Stimulated activated CD8-positive, alpha-beta memory T cell treated with anti-CD3 and anti-CD28 coated beads, Interleukin-4, amount 100 ng/mL, for 1 hour (primary cell): ENCODE results near the gene ADCYAP1R1.

Experiments
- DNase-seq, 2 donors: peaks; one replicate each; pipeline ENCODE4 v3.0.0-alpha.2; 2020; ENCODE audit warnings: low read depth in 2 of 2, low spot score in 1 of 2

ADCYAP1R1 gene

DNA sequence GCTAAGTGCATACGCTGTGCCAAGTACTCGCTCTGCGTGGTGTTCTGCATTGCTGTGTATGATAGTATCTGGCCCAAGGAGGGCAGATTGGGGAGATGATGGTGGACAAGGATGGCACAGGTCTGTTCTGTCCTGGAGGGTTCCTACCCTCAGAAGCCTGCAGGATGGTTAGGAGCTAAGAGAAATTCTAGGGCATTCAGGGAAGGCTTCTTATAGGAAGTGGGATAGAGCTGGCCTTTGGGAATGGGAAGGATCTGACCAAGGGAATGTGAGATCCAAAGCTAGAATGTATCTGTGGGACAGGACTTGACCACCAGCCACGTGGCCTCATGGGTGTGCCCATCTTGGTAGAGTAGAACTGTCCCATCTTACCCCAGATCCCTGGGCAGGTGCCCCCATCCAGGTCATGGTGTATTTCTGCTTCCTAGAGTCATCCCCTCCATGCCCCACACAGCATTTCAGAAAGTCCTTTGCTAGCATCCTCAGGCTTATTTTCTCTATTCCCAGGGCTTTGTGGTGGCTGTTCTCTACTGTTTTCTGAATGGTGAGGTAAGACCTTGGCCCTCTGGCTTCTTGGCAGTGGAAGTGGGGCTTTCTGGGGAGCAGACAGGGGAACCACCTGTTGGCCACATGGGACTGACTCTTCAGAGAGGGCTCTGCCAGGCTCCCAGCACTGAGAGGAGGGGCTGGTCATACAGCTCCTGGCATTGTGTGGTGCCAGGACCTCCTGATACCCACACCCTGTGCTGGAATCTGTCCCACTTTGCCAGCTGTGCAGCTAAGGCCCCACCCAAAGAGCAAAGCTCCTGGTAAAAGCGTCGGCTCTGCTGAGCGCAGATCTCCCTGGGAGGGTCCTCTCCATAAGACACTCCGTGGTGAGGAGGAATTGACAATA is 52.5 kb downstream of the ADCYAP1R1 start:
- DNase-seq: no peak

DNA sequence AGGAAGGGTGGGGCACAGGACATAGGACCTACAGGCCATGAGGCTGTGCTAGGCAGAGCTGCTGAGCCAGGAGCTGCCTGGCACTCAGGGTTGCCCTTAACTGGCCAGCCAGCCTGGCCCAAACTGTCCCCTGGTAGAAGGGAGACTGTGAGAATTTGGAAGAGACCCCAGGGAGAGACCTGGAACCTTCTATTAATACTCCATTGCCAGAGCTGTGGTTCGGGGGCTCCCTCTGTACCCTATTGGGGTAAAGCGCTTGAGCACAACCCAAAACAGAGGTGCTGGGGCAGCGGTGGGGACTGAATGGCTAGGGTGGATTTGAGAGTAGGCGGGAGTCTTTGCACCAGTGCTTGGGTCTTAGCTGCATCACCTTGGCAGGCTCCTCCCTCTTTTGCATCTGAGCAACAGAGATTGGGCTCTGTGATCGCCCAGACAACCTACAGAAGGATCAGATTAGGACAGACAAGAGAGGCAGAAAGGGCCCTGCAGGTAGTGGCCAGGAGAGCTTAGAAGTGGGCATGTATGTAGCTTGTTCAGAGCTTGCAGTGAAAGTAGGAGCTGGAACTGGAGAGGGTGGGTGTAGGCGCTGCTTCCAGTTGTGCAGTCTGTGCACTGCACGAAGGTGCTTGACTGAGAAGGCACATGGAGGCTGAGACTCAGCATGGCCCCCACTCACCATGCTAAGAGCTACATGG is 53.3 kb downstream of the ADCYAP1R1 start:
- DNase-seq: no peak

DNA sequence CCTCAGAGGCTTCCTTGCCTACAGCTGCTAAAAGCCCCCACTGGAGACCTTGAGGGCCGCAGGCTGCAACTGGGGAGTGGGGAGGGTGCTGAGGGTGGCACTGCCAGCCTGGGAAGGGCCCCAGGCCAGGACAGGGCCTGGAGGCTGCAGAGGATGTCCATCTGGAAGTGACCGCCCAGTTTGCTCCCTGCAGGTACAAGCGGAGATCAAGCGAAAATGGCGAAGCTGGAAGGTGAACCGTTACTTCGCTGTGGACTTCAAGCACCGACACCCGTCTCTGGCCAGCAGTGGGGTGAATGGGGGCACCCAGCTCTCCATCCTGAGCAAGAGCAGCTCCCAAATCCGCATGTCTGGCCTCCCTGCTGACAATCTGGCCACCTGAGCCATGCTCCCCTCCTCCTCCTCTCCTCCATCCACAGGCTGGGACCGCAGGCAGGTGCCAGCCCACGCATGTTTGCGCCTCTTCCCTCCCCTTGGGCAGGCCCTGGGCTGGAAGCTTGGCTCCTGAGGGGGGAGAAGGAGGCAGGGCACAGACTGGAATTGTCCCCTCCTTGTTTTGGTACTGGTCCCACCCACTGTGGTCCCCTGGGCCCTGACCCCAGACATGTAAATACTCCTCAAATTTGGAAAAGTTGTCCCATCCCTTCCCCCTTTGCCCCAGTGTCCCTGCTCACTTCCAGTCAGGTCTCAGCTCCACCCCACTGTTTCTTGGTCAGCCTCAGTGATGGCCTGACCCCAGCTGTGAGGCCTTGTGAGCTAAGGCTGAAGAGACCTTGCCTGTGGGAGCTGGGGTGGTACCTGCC is 54.4 kb downstream of the ADCYAP1R1 start:
- DNase-seq: no peak

DNA sequence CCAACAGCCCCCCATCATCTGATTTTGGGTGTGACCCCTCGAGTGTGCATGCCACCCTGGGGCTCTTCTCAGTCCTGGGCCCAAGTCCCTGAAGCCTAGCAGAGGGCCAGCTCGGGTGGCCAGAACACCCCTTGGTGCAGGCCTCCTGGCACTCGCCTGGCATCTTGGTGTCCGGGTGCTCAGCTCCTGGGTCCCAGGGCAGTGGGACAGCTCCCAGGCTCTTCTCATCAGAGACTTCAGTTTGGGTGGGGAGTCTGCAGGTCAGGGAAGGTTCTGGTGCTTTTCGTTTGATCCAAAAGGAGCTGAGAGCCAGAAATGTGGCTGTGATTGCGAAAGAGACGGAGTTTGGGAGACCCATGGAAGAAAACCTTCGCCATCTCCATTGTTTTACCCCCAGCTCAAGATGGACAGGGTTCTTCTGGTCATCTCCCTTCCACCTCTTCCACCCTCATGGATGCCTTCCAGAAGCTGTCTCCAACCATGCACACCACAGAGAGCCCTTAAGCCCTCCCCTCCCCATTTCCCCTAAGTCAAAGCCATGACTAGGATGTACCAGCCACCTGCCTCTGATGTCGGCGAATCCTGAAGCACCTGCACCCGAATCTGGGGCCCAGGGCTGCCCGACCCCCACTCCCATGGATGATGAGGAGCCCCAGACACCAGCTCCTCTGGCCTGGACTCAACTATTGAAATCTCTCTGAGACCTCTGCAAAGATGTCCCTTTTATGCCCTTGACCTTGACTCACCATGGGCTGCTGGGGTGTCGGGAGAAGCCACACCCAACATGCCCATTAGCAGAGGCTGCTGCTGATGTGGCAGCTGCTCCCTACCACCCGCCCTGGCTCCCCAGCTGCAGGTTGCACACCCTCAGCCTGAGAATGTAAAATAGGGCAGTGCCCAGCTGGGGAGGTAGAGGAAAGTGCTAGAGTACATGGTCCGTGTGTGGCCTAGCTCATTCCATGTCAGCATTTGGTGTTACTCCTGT is 55.3 kb downstream of the ADCYAP1R1 start:
- DNase-seq: no peak

DNA sequence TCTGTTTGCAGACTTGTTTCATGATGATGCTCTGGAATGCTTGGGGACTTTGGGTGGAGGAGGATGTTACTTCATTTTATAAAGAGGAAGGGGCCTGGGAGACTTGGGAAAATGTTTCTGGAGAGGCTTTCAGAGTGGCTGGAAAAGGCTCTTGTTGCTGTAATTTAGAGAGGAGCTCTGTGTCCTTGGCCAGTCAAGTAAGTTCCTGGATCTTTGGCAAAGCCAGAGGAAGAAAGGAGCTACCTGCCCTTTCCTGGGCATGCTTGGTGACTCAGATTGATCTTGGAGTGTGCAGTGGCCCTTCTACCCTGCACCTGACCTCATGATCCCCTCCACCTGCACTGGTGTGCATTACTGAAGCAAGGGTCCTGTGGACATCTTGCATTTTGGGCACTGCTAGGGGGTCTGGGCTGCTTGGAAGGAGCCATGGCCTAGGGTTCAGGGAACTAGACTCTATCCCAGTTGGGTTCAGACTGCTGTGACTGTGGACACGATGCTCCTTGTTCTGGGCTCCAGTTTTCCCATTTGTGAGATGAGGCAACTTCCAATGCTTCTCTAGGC is 56.1 kb downstream of the ADCYAP1R1 start:
- DNase-seq: no peak

DNA sequence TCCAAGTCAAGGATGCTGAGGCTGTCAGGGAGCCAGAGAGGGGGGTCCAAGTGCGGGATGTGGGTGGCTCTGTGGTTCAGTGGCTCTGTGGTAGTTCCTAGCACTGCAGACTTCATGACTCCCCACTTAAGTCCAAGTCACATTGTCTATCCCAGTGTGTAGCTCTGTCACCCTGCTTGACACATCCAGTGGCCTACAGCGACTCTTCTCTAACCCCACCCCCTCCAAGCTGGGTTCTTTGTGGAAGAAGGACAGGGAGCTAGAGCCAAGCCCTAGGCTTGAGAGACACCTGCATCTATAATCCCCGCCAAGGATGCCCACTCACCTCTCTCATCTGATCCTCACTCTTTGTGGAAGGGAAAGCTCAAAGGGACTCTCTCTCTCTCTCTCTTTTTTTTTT is 57.6 kb downstream of the ADCYAP1R1 start:
- no peak for DNase-seq

DNA sequence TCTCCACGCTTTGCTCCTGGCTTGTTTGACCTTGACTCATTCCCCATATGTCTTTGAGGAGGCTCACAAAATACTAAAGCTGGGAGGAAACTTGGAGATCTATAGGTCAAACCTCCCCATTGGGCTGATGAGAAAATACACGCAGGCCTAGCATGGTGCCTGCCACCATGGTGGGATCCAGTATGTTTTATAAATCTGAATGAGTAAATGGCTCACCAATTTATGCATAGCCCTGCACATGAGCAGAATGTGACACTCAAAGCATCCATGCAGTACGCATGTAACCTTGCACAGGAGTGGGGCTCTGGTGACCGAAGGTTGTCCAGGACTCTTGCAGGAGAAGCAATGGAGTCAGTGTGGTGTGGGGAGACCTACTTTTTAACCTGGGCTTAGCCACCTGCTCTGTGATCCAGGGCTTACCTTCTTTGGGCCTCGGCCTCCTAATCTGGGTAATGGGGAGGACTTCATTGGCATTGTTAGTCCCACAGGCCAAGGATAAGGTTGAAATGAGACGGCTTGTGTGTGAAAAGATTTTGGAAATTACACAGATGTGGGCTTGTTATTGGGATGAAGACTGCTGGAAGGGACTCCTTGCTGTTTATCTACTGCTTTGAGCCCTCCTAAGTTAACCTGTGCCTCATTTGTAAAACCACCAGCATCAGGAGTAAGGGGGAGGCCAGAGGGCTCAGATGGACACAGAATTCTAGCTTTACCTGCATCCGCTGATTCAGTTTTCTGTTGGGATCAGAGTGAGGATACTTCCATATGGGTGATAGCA is 58.4 kb downstream of the ADCYAP1R1 start:
- no peak for DNase-seq

DNA sequence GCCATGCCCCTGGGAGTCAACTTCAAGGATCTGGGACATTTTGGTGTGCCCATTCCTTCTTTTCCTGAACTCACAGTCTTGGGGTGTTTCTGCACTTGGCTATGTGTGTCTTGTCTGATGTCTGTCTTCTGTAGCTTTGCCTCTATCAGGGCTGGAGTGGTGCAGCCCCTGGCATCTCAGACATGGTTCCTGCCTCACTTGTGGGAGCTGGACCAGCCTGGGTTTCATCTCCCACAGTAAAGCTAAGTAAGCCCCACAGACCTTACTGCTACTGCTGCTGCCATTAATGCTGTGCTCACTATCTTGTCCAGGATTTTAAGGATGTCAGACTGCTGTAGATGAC is 59.0 kb downstream of the ADCYAP1R1 start:
- DNase-seq: no peak

DNA sequence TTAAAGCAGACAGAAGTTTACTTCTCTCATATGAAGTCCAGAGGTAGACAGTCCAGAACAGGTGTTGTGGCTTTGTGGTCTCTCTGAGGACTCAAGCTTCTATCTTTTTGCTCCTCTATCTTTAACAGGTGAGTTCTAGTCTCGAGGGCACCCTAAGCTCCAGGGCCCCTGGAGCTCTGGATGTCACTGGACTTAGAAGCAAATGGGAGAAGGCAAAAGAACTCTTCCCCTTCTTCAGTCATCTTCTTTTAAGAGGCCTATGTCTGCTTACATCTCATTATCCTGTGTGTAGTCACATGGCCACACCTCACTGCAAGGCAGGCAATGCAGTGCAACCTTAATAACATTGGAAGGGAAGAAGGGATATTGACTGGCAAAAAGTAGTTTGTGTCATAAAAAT is 61.6 kb downstream of the ADCYAP1R1 start:
- no peak for DNase-seq

DNA sequence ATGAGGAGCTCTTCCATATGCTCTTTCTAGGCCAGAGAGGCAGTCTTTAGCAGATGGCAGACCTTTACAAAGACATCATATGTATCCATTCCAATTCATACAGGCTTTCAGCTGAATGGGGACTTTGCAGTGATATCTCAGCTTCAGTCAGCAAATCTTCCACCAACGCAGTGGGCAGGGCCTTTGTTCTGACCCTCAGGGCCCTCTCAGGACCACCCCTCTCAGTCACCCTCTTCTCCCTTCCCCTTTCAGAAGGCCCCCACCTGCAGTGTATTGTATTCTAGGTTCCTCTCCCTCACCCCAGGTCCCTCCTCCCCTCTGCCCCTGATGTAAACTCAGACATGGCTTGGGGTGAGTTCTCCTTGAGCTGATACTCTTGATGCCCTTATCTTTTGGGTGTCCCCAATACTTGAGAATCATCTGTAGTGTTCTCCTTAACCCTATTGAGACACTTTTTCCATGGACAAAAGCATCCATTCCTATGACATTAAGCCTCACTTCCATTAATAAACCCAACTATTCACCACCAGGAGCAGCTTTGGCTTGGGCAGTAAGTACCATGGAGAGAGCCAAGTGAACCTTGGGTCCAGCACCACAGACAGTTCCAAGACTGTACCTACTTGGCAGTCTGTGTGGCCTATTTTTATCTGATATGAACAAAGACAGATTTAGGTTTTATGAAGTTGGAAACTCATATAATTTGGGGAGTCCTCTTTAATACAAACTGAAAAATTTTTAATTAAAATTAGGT is 62.7 kb downstream of the ADCYAP1R1 start:
- DNase-seq: no peak

DNA sequence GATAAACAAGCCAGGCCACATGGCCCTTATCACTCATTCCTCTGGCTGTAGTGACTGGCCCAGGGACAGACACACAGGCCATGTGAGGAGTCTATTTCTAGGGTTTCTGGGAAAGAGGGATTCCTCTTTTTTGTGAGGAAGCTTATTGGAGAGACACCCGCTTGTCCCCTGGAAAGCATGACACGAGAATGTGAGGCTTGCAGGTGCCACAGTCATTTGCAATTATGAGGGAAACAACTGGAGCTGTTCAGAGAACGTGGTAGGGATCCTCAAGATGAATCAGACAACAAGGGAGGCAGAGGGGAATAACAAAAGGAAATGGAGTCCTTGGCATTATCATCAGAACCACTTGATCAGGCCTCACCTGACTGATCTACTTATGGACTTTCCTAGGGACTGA is 64.5 kb downstream of the ADCYAP1R1 start:
- no peak for DNase-seq

DNA sequence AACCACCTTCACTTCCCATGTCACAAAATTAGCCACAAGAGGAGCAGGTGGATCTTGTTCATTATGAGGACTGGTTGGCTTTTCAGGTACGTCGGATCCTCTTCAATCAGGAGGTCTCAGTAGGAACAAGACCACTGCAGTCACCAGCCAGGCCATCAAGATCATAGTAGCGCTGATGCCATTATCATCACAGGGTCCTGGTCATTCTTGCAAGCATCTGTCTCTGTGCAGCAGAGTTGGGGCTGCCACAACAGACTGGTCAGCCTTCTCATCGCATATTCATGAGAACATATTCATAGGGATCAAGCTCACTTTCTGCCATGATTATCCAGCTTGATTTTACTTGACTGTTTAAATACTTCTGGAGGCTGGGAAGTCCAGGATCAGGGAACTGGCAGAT is 67.1 kb downstream of the ADCYAP1R1 start:
- DNase-seq: no peak

DNA sequence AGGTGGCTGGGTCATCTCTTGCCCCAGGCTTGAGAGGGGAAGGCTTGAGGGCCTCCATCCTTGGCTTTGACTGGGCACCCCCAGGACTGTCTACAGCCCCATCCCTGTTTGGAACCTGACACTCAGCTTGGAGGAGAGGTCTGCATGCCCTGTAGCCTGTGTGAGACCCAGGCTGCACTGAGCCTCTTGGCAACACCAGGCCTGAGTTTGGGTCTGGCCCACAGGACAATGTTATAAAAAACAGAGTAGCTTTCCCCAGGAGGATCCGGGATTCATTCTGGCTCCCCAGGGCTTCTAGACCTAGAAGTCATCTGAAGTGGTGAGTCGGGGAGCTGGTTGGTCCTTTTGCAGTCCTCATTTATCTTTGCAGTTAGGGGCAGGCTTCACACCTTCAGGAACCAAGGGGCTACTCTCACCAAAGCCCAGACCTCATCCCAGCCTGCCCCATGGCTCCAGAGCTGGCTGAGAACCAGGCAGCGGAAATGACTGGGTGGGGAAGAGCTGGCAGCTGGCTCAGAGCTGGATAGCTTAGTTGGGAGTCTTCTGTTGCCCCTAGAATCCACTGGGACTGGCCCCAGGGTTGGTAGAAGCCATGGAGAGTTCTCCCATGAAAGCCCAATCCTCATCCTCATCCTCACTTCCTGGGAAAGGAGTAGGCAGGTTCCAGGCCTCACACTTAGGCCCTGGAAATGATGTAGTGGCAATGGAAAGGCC is 68.8 kb downstream of the ADCYAP1R1 start:
- DNase-seq: no peak

DNA sequence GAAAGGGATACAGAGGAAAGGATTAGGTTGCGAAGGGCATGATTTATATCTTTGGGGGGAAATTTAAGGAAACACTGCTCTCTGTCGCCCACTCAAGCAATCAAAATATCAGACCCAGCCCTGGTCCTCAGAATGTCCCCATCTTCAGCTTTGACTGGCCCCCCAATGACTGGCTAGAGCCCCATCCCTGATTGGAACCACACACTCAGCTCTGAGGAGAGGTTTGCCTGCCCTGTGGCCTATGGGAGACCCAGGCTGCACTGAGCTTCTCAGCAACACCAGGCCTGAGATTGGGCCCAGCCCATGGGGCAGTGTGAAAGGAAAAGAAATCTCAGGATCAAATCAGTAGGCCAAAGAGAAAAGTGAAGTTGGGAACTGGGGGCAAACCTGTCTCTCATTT is 69.5 kb downstream of the ADCYAP1R1 start:
- DNase-seq: no peak

DNA sequence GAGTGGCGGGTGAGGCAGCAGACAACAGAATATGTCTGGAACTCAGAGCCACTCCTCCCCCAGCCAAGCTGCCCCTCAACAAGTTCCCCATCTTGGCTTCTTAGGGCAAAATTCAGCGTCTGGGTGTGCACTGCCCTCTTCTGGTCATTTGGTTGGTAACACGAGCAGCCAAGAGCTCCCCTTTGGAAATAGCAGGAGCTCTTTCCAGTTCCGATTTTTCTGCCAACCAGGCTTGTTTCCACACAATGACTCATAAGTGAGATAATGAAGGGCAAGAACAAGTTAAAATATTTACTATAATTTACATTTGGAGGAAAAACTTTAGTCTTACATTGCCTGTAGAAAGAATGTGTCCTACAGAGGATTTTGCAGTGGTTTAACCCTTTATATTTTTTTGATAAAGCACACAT is 70.5 kb downstream of the ADCYAP1R1 start:
- DNase-seq: no peak

DNA sequence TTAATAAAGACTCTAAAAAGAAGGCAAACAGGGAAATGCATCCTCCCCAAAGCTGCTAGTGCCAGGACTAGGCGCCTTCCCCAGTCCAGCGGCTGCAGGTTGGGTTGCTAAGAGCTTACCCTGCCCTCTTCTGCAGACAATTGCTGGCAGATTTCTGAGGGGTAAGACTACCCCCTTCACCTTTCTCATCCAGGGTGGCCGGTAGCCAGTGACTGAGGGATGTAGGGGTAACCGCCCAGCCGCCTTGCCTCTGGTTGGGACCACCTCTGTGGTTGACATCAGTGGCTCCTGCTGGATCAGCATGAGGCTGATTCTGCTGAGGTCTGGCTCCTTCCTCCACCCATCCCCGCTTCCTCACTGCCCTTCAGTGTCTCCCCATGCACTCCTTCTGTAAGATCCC is 71.2 kb downstream of the ADCYAP1R1 start:
- DNase-seq: no peak

DNA sequence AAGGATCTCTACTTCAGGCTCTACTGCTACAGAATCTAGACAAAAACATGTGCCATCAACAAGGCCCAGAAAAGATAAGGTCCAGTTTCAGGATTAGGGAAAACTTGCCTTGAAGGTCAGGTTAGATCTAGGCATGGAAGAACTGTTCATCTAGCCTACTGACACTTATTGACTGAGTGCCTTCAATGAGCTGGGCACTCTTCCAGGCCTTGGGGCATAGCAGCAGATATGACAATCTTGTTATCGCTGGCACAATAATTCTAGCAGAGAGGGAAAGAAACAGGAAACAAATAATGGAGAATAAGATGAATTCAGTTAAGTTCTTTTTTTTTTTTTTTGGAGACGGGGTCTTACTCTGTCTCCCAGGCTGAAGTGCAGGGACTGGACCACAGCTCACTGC is 71.6 kb downstream of the ADCYAP1R1 start:
- no peak for DNase-seq

DNA sequence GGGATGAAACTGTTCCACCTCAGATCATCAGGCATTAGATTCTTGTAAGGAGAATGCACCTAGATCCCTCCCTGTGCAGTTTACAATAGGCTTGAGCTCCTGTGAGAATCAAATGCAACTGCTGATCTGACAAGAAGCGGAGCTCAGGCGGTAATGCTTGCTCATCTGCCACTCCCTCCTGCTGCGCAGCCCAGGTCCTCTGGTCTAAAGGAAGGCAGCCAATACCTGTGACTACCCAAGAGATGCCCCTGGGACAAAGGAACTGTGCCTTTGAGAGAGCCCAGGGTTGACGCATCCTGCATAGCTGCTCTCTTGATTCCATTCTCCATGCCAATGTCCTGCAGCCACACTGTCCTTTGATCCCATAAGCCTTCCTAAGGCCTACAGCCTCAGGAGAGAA is 73.1 kb downstream of the ADCYAP1R1 start:
- DNase-seq: no peak
